ENCODE data around the gene SH3RF3.

GRCh38 chr2:109238580-109238979, 109.6 kb downstream of the SH3RF3 start:
- TF ChIP-seq CBFB (IDR thresholded peaks at IDR 0.05; ENCODE audit: low read depth) (0 out of 2 replicates have a peak, but pooled peaks have one; percentile 20), SMAD5 (IDR thresholded peaks at IDR 0.05; ENCODE audit: low read depth) (no peak), CTCF (IDR thresholded peaks at IDR 0.05 in 2 of 3, conservative IDR thresholded peaks at IDR 0.05 in 1 of 3; ENCODE audit: control insufficient read depth in 2 of 3, extremely low read depth in 1 of 3, insufficient read depth in 1 of 3, low read depth in 3 of 3, low read length in 3 of 3) (no peak), POLR2AphosphoS5 (IDR thresholded peaks at IDR 0.05; ENCODE audit: low read length) (0 out of 2 replicates have a peak, but pooled peaks have one; percentile 35), ZNF274 (IDR thresholded peaks at IDR 0.05; ENCODE audit: insufficient read depth, insufficient read length) (no peak), EZH2 (IDR thresholded peaks at IDR 0.05; ENCODE audit: borderline replicate concordance, control insufficient read depth, low read depth, low read length) (no peak), MAX (IDR thresholded peaks at IDR 0.05; ENCODE audit: low read depth, low read length) (no peak), CBX5 (IDR thresholded peaks at IDR 0.05; ENCODE audit: low read depth) (no peak)

Measured in GM12878 (cell line).